RPMI8226 (cell line): ENCODE data around the gene VWA2.

Source experiments
- DNase-seq: peaks from one replicate; pipeline ENCODE4 v3.0.0-alpha.2; 2015

Gene VWA2

GRCh38 chr10:114239117-114239993 lies at the start of gene VWA2:
Gene VWA2 (plus strand): TSS chr10:114239254. CDS start chr10:114248714, 9,460 bp downstream.
- DNase-seq: peak; percentile 39

GRCh38 chr10:114189700-114190099 lies 49.4 kb upstream of the VWA2 start:
- no peak for DNase-seq

GRCh38 chr10:114195079-114195478 lies 44.0 kb upstream of the VWA2 start:
- no peak for DNase-seq

- no peak for DNase-seq
These were observed 39.8 kb upstream of the VWA2 start for GRCh38 chr10:114199239-114199638.

GRCh38 chr10:114202812-114203211 lies 36.2 kb upstream of the VWA2 start:
- no peak for DNase-seq

- DNase-seq: no peak
These were observed 32.2 kb upstream of the VWA2 start for GRCh38 chr10:114206902-114207301.

- no peak for DNase-seq
These were observed 31.7 kb upstream of the VWA2 start for GRCh38 chr10:114207349-114207748.

GRCh38 chr10:114208351-114208750 lies 30.7 kb upstream of the VWA2 start:
- DNase-seq: no peak

- no peak for DNase-seq
These were observed 26.9 kb upstream of the VWA2 start for GRCh38 chr10:114212153-114212552.

GRCh38 chr10:114215033-114215432 lies 24.0 kb upstream of the VWA2 start:
- DNase-seq: no peak

- DNase-seq: peak; percentile 29
These were observed 18.8 kb upstream of the VWA2 start for GRCh38 chr10:114220281-114220680.

GRCh38 chr10:114221235-114221634 lies 17.8 kb upstream of the VWA2 start:
- DNase-seq: no peak

- no peak for DNase-seq
These were observed 16.0 kb upstream of the VWA2 start for GRCh38 chr10:114223066-114223465.

- DNase-seq: no peak
These were observed 10.9 kb upstream of the VWA2 start for GRCh38 chr10:114228156-114228555.

GRCh38 chr10:114232561-114233176 lies 6.4 kb upstream of the VWA2 start:
- no peak for DNase-seq

GRCh38 chr10:114233482-114233881 lies 5.6 kb upstream of the VWA2 start:
- no peak for DNase-seq

GRCh38 chr10:114234132-114234531 lies 4.9 kb upstream of the VWA2 start:
- no peak for DNase-seq

- DNase-seq: no peak
These were observed 916 bp downstream of the VWA2 start for GRCh38 chr10:114239994-114240345.

- no peak for DNase-seq
These were observed 3.2 kb downstream of the VWA2 start for GRCh38 chr10:114242235-114242634.

GRCh38 chr10:114243661-114244060 lies 4.6 kb downstream of the VWA2 start:
- DNase-seq: no peak

GRCh38 chr10:114244126-114244525 lies 5.1 kb downstream of the VWA2 start:
- no peak for DNase-seq

GRCh38 chr10:114245121-114245791 lies 6.2 kb downstream of the VWA2 start:
- no peak for DNase-seq

- DNase-seq: no peak
These were observed 7.7 kb downstream of the VWA2 start for GRCh38 chr10:114246679-114247305.
